ENCODE measurements around the gene PDZK1IP1. TPM values are rescaled to one million over a fixed set of nuclear protein-coding genes. Genes with fewer than 3 reads are reported as not detected.

The PDZK1IP1 gene, protein sequence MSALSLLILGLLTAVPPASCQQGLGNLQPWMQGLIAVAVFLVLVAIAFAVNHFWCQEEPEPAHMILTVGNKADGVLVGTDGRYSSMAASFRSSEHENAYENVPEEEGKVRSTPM
- polyA plus RNA-seq (2013): 3.2 TPM

GRCh38 chr1:47189844-47190508, at the start of gene PDZK1IP1:
Gene PDZK1IP1 (minus strand): TSS chr1:47190036. CDS start chr1:47189932, 104 bp downstream.
- Histone ChIP-seq H3K36me3 (ENCODE audit: control insufficient read depth in 4 of 4, insufficient read depth in 4 of 4, low read length in 3 of 4) (no peaks in the 10 kb centered on the region), H3K27ac (ENCODE audit: insufficient read depth in 1 of 2, low read depth in 1 of 2, low read length in 2 of 2, poor library complexity in 1 of 2, severe bottlenecking in 2 of 2) (no peak within 1 kb of the TSS), H3K4me1 (ENCODE audit: control extremely low read depth in 1 of 4, control insufficient read depth in 4 of 4, insufficient read depth in 4 of 4, low read length in 3 of 4) (peaks cover 0 to 27% (median 21%) of the 10 kb centered on the region in 4 experiments), H3K4me3 (ENCODE audit: control insufficient read depth in 1 of 7, extremely low read depth in 1 of 7, insufficient read depth in 4 of 7, low read depth in 2 of 7, low read length in 6 of 7) (peak within 1 kb of the TSS in 1 of 7 experiments; percentile 7), H3K9me3 (ENCODE audit: control extremely low read depth in 1 of 5, control insufficient read depth in 4 of 5, insufficient read depth in 2 of 5, low read depth in 1 of 5, low read length in 4 of 5) (no peaks in the 10 kb centered on the region), H3K27me3 (replicated peaks in 2 of 5; ENCODE audit: control insufficient read depth in 4 of 5, insufficient read depth in 5 of 5, low read length in 4 of 5) (no peaks in the 10 kb centered on the region)
- ChIA-PET POLR2A (interaction anchor here (1.2 kb wide), 1 partner anchor 45 kb away, joined by 3 read pairs; no protein-coding TSS in a partner anchor), CTCF (interaction anchor here (0.8 to 11.7 kb wide), 7 partner anchors 10 to 242 kb away, joined by 3 to 259 read pairs (median 4); no protein-coding TSS in a partner anchor)
- WGBS (ENCODE audit: insufficient coverage): 47% methylated on average over 13 of the region's 16 CpGs
- DNase-seq: peak in 1 of 3 donors; percentile 36

GRCh38 chr1:47238935-47239592, 49.2 kb upstream of the PDZK1IP1 start:
- 69% methylated on average over 3 of the region's 5 CpGs for WGBS (ENCODE audit: insufficient coverage)
- Histone ChIP-seq H3K27me3 (replicated peaks in 2 of 5; ENCODE audit: control insufficient read depth in 4 of 5, insufficient read depth in 5 of 5, low read length in 4 of 5) (no peaks in the 10 kb centered on the region), H3K4me1 (ENCODE audit: control extremely low read depth in 1 of 4, control insufficient read depth in 4 of 4, insufficient read depth in 4 of 4, low read length in 3 of 4) (peaks cover 10 to 62% (median 55%) of the 10 kb centered on the region in 4 experiments), H3K4me3 (ENCODE audit: control insufficient read depth in 1 of 7, extremely low read depth in 1 of 7, insufficient read depth in 4 of 7, low read depth in 2 of 7, low read length in 6 of 7) (no peak overlapping the region), H3K9me3 (ENCODE audit: control extremely low read depth in 1 of 5, control insufficient read depth in 4 of 5, insufficient read depth in 2 of 5, low read depth in 1 of 5, low read length in 4 of 5) (no peaks in the 10 kb centered on the region), H3K27ac (ENCODE audit: insufficient read depth in 1 of 2, low read depth in 1 of 2, low read length in 2 of 2, poor library complexity in 1 of 2, severe bottlenecking in 2 of 2) (no peak overlapping the region), H3K36me3 (ENCODE audit: control insufficient read depth in 4 of 4, insufficient read depth in 4 of 4, low read length in 3 of 4) (no peaks in the 10 kb centered on the region)
- POLR2A ChIA-PET: interaction anchor here (0.7 kb wide), 1 partner anchor 18 kb away, joined by 3 read pairs; no protein-coding TSS in a partner anchor
- CTCF ChIA-PET: interaction anchor here (0.9 to 3.1 kb wide), 4 partner anchors 9 to 51 kb away, joined by 3 to 19 read pairs (median 4); no protein-coding TSS in a partner anchor
- peak in 1 of 3 donors; percentile 31 for DNase-seq

GRCh38 chr1:47235806-47236205, 46.0 kb upstream of the PDZK1IP1 start:
- WGBS (ENCODE audit: insufficient coverage): 28% methylated on average over 4 of the region's 4 CpGs
- POLR2A ChIA-PET: interaction anchor here (0.9 to 1.1 kb wide), 3 partner anchors 10 to 45 kb away, joined by 3 to 4 read pairs (median 3); partner anchors contain the start of gene PDZK1IP1
- Histone ChIP-seq H3K27ac (ENCODE audit: insufficient read depth in 1 of 2, low read depth in 1 of 2, low read length in 2 of 2, poor library complexity in 1 of 2, severe bottlenecking in 2 of 2) (no peak overlapping the region), H3K27me3 (replicated peaks in 2 of 5; ENCODE audit: control insufficient read depth in 4 of 5, insufficient read depth in 5 of 5, low read length in 4 of 5) (no peaks in the 10 kb centered on the region), H3K4me3 (ENCODE audit: control insufficient read depth in 1 of 7, extremely low read depth in 1 of 7, insufficient read depth in 4 of 7, low read depth in 2 of 7, low read length in 6 of 7) (peak overlapping the region in 4 of 7 experiments; percentile 11 to 60 (median 49)), H3K36me3 (ENCODE audit: control insufficient read depth in 4 of 4, insufficient read depth in 4 of 4, low read length in 3 of 4) (no peaks in the 10 kb centered on the region), H3K9me3 (ENCODE audit: control extremely low read depth in 1 of 5, control insufficient read depth in 4 of 5, insufficient read depth in 2 of 5, low read depth in 1 of 5, low read length in 4 of 5) (no peaks in the 10 kb centered on the region), H3K4me1 (ENCODE audit: control extremely low read depth in 1 of 4, control insufficient read depth in 4 of 4, insufficient read depth in 4 of 4, low read length in 3 of 4) (peaks cover 13 to 75% (median 65%) of the 10 kb centered on the region in 4 experiments)
- DNase-seq: no peak
- CTCF ChIA-PET: interaction anchor here (0.9 to 2.6 kb wide), 11 partner anchors 9 to 42 kb away, joined by 3 to 21 read pairs (median 5); no protein-coding TSS in a partner anchor

DNA sequence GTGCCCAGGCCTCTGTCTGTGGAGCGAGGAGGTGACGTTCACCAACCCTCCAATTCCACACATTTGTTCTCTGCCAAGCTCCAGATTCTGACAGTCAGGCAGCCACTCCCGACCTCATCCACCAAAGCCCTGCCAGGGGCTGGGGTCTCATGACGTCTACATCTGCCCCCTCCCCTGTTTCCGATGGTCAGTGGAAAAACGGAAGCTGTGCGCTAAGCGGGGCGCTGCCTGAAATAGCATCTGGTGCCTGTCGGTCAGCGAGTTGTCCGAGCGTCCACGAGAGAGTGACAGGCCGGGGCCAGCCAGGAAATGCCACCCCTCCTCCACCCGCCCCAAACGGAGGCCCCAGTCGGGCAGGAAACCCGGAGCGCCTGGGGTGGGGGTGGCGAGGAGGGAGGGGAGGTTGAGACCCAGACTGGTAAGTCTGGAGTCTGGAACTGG, 45.4 kb upstream of the PDZK1IP1 start:
- 2% methylated on average over 11 of the region's 21 CpGs for WGBS (ENCODE audit: insufficient coverage)
- peaks cover 13 to 80% (median 67%) of the 10 kb centered on the region in 4 experiments for H3K4me1 ChIP-seq (ENCODE audit: control extremely low read depth in 1 of 4, control insufficient read depth in 4 of 4, insufficient read depth in 4 of 4, low read length in 3 of 4)
- peak overlapping the region in 4 of 7 experiments; percentile 11 to 60 (median 49) for H3K4me3 ChIP-seq (ENCODE audit: control insufficient read depth in 1 of 7, extremely low read depth in 1 of 7, insufficient read depth in 4 of 7, low read depth in 2 of 7, low read length in 6 of 7)
- peak in 1 of 3 donors; percentile 57 for DNase-seq
- H3K27ac ChIP-seq (ENCODE audit: insufficient read depth in 1 of 2, low read depth in 1 of 2, low read length in 2 of 2, poor library complexity in 1 of 2, severe bottlenecking in 2 of 2): no peak overlapping the region
- no peaks in the 10 kb centered on the region for H3K9me3 ChIP-seq (ENCODE audit: control extremely low read depth in 1 of 5, control insufficient read depth in 4 of 5, insufficient read depth in 2 of 5, low read depth in 1 of 5, low read length in 4 of 5)
- no peaks in the 10 kb centered on the region for H3K27me3 ChIP-seq (replicated peaks in 2 of 5; ENCODE audit: control insufficient read depth in 4 of 5, insufficient read depth in 5 of 5, low read length in 4 of 5)
- no peaks in the 10 kb centered on the region for H3K36me3 ChIP-seq (ENCODE audit: control insufficient read depth in 4 of 4, insufficient read depth in 4 of 4, low read length in 3 of 4)
- POLR2A ChIA-PET: interaction anchor here (0.6 to 1.1 kb wide), 4 partner anchors 10 to 45 kb away, joined by 3 to 4 read pairs (median 3); partner anchors contain the start of gene PDZK1IP1
- CTCF ChIA-PET: interaction anchor here (0.7 to 2.6 kb wide), 15 partner anchors 8 to 54 kb away, joined by 3 to 21 read pairs (median 4); no protein-coding TSS in a partner anchor

DNA sequence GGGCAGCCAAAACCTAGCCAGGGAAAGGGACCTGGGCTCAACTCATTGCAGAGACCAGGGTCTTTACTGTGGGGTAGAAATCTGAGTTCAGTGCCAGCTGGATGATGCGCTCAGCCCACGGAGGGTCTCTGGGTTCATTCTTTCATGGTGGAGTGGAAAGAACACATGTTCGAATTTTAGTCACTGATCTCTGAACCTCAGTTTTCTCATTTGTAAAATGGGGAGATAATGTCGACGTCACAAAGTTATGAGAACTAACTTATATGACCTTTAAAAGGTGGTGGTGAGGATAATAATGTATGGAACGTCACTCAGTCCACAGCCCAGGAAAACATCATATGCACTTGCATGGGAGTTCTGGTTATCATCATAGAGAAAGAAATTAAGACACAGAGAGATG, 43.4 kb upstream of the PDZK1IP1 start:
- Histone ChIP-seq H3K4me1 (ENCODE audit: control extremely low read depth in 1 of 4, control insufficient read depth in 4 of 4, insufficient read depth in 4 of 4, low read length in 3 of 4) (peaks cover 13 to 89% (median 77%) of the 10 kb centered on the region in 4 experiments), H3K9me3 (ENCODE audit: control extremely low read depth in 1 of 5, control insufficient read depth in 4 of 5, insufficient read depth in 2 of 5, low read depth in 1 of 5, low read length in 4 of 5) (no peaks in the 10 kb centered on the region), H3K4me3 (ENCODE audit: control insufficient read depth in 1 of 7, extremely low read depth in 1 of 7, insufficient read depth in 4 of 7, low read depth in 2 of 7, low read length in 6 of 7) (peak overlapping the region in 2 of 7 experiments; percentile 24 to 100), H3K36me3 (ENCODE audit: control insufficient read depth in 4 of 4, insufficient read depth in 4 of 4, low read length in 3 of 4) (no peaks in the 10 kb centered on the region), H3K27ac (ENCODE audit: insufficient read depth in 1 of 2, low read depth in 1 of 2, low read length in 2 of 2, poor library complexity in 1 of 2, severe bottlenecking in 2 of 2) (peak overlapping the region in 1 of 2 experiments; percentile 97), H3K27me3 (replicated peaks in 2 of 5; ENCODE audit: control insufficient read depth in 4 of 5, insufficient read depth in 5 of 5, low read length in 4 of 5) (no peaks in the 10 kb centered on the region)
- DNase-seq: no peak
- WGBS (ENCODE audit: insufficient coverage): 100% methylated on average over 4 of the region's 6 CpGs
- CTCF ChIA-PET: interaction anchor here (0.8 to 1.9 kb wide), 5 partner anchors 17 to 54 kb away, joined by 3 to 8 read pairs (median 4); no protein-coding TSS in a partner anchor
- POLR2A ChIA-PET: interaction anchor here (1.2 to 1.4 kb wide), 2 partner anchors 19 to 30 kb away, joined by 5 to 9 read pairs; no protein-coding TSS in a partner anchor

GRCh38 chr1:47232187-47232874, 42.5 kb upstream of the PDZK1IP1 start, which contains the start of gene TAL1:
Gene TAL1 (minus strand): TSS chr1:47232225. CDS start chr1:47225888, 6,337 bp downstream.
- ChIA-PET POLR2A (interaction anchor here (1.2 to 1.4 kb wide), 2 partner anchors 18 to 31 kb away, joined by 5 to 9 read pairs; no protein-coding TSS in a partner anchor), CTCF (interaction anchor here (0.8 to 1.9 kb wide), 4 partner anchors 17 to 38 kb away, joined by 3 to 8 read pairs (median 4); no protein-coding TSS in a partner anchor)
- no peaks in the 10 kb centered on the region for H3K9me3 ChIP-seq (ENCODE audit: control extremely low read depth in 1 of 5, control insufficient read depth in 4 of 5, insufficient read depth in 2 of 5, low read depth in 1 of 5, low read length in 4 of 5)
- DNase-seq: peak; percentile 92 to 96 (median 94)
- H3K36me3 ChIP-seq (ENCODE audit: control insufficient read depth in 4 of 4, insufficient read depth in 4 of 4, low read length in 3 of 4): no peaks in the 10 kb centered on the region
- under 1% methylated on average over 37 of the region's 51 CpGs for WGBS (ENCODE audit: insufficient coverage)
- H3K27me3 ChIP-seq (replicated peaks in 2 of 5; ENCODE audit: control insufficient read depth in 4 of 5, insufficient read depth in 5 of 5, low read length in 4 of 5): no peaks in the 10 kb centered on the region
- H3K27ac ChIP-seq (ENCODE audit: insufficient read depth in 1 of 2, low read depth in 1 of 2, low read length in 2 of 2, poor library complexity in 1 of 2, severe bottlenecking in 2 of 2): peak within 1 kb of the TSS; percentile 89 to 97
- peaks cover 9 to 88% (median 78%) of the 10 kb centered on the region in 4 experiments for H3K4me1 ChIP-seq (ENCODE audit: control extremely low read depth in 1 of 4, control insufficient read depth in 4 of 4, insufficient read depth in 4 of 4, low read length in 3 of 4)
- peak within 1 kb of the TSS; percentile 57 to 100 (median 85) for H3K4me3 ChIP-seq (ENCODE audit: control insufficient read depth in 1 of 7, extremely low read depth in 1 of 7, insufficient read depth in 4 of 7, low read depth in 2 of 7, low read length in 6 of 7)

Data from common myeloid progenitor, CD34-positive (primary cell).